GM08714 (cell line): Measurements from ENCODE around the gene C4orf33.
"Not testable (repeated sequence)": the region's sequence is repeated elsewhere in the genome, so short reads cannot be mapped to it uniquely, and the experiment has no call there.

Source experiments
- H3K4me3 ChIP-seq: fragments of 200-500 bp; sonication (Bioruptor generic); 2 replicates; pipeline ENCODE4 v1.5.1; 2014; ENCODE audit warnings: mild to moderate bottlenecking, low read length, inconsistent platforms
- ZNF274 ChIP-seq: IDR thresholded peaks from 2 replicates; pipeline ENCODE4 v1.6.1; 2012; ENCODE audit warnings: mild to moderate bottlenecking, low read depth, low read length

The C4orf33 gene

DNA sequence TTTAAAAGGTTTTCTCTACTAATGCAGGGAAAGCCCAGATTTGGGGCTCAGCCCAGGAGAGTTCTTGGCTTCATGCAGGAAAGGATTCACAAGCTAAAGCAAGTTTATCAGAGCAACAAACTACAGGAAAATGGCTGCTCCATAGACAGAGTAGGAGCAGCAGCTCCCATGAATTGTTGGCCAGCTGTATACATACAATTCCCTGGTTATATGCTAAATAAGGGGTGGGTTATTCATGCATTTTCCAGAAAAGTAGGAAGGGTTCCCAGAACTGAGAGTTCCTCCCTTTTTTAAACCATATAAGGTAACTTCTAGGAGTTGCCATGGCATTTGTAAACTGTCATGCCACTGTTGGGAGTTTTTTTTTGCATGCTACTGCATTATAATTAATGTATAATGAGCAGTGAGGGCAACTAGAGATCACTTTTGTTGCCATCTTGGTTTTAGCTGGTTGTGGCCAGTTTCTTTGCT, 2.6 kb downstream of the C4orf33 start:
- H3K4me3 ChIP-seq = no peak overlapping the region
- no peak for TF ChIP-seq ZNF274

DNA sequence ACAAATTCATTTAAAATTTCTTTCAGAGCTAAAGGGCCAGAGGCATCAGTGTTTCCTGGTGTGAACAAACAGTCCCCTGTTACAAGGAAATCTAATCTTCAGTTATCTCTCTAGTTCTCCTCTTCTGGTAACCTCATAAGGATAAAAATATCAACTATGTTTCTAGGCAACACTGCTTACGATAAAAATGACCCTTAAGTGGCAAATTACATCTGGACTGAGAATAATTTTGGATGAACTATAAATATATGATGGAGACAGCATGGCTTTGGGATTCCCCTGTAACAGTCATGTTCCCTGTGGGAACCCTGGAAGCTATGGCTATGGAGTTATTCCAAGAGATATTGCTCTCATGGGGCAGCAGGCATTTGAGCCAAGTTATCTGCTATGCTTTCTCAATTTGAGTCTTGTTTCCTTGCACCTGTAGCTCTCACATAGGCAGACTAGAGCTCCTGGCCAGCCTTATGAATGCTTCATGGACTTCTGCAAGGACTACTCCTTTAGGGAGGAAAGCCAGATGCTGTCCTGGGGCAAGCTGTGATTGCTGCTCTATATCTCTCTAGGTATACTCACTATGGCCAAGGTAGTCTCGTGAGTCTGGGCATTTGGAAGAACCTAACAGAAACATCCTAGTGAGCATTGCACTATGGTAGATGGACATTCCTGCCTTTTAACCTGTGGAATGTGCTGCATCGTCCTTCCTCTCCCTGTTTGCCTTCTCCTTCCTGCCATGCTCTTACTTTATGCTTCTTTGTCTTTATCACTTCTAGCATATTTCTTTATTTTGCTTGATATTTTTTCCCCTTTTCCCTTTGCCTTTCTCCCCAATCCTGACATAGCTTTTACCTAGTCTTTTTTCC, 14.2 kb downstream of the C4orf33 start:
- TF ChIP-seq ZNF274 = no peak

DNA sequence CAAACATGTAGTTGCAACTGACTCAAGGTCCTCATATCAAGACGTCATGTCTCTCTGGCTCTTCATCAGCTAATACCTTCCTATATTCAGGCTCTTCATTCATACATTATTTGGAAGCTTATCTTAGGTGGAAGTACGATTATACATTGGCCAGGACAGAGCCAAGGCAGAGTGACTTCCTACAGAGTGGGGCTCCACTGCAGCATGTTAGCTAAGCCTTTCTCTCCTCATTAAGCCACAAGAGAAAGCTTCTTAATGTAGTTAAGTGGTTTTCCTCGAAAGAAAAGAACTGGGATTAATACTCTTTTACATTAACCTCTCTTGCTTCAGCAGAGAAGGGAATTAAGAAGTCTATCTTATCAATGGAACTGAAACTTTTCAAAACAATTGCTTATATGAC, 15.0 kb downstream of the C4orf33 start:
- TF ChIP-seq ZNF274 = no peak
- H3K4me3 ChIP-seq = no peak overlapping the region

More for the DNA sequence above, 14.2 kb downstream of the C4orf33 start:
- H3K4me3 ChIP-seq = no peak overlapping the region

- no peak overlapping the region for H3K4me3 ChIP-seq
- no peak for TF ChIP-seq ZNF274
These were observed 16.0 kb downstream of the C4orf33 start for GRCh38 chr4:129111919-129112318.

GRCh38 chr4:129113434-129113833, 17.5 kb downstream of the C4orf33 start:
- no peak for TF ChIP-seq ZNF274
- no peak overlapping the region for H3K4me3 ChIP-seq

GRCh38 chr4:129113919-129114318, 18.0 kb downstream of the C4orf33 start:
- TF ChIP-seq ZNF274 = no peak

DNA sequence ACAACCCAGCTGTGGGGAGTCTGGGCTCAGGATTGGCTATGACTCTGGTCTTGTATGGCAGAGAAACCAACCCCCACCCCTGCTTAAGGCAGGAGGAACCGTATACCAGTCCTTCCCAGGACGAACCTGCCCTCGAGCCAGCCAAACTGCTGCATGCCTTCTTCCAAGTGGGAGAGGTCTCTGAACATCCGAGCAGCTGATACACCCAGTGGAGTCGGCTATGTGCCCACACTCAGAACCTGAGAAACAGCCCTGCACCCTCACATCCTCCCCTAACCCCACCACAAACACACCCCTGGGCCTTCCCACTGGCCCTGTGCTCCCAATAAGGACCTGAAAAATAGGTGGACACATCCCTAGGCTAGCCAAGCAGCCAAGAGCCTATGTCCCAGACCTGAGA, 21.8 kb downstream of the C4orf33 start:
- H3K4me3 ChIP-seq = no peak overlapping the region
- no peak for TF ChIP-seq ZNF274

More at GRCh38 chr4:129113919-129114318, 18.0 kb downstream of the C4orf33 start:
- no peak overlapping the region for H3K4me3 ChIP-seq

GRCh38 chr4:129126614-129127013, 30.7 kb downstream of the C4orf33 start:
- not testable (repeated sequence) for H3K4me3 ChIP-seq

DNA sequence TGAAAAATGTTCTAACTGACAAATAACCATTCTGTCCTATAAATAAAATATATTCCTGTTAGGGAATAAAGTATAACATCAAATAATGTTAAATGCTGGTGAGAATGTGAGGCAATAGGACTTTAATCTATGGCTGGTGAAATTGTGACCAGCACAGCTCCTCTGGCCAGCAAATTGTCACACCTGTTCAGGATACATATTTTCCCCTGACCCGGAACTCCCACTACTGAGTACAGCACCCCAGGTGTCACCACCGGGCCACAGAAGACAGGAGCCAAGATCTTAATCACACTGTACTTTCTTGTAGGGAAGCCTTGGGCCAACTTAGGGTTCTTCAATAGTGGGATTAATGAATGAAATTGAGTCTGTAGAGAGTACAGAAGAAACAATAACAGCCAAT, 33.2 kb downstream of the C4orf33 start:
- no peak overlapping the region for H3K4me3 ChIP-seq
- TF ChIP-seq ZNF274 = no peak

DNA sequence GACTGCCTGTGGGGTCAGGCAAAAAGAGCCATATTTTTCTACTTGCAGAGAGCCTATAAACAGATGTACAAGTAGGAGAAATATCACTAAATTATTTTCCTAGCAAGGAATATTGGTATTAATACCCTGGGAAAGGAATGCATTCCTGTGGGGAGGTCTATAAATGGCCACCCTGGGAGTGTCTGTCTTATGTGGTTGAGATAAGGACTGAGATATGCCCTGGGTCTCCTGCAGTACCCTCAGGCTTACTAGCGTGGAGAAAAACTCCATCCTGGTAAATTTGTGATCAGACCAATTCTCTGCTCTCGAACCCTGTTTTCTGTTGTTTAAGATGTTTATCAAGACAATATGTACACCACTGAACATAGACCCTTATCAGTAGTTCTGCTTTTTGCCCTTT, 35.4 kb downstream of the C4orf33 start:
- no peak for TF ChIP-seq ZNF274
- no peak overlapping the region for H3K4me3 ChIP-seq

DNA sequence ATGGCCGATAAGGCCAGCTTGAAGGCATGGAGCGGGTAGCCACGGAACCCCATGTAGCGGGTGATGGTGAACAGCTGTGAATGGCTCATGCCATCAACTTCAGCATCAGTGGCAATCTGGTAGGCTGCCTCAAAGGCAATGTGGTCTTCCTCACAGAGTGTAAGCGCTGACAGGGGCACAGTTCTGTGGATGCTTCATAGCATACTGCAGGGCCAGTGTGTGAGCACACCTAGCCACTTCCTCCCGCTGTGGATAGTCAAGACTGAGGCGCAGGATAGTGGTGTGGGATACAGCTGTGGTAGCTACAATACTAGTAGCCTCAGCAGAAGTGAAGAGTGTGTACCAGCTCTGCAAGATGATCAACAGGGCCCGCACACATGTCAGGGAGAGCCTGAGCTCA, 40.5 kb downstream of the C4orf33 start:
- no peak overlapping the region for H3K4me3 ChIP-seq
- TF ChIP-seq ZNF274 = no peak

DNA sequence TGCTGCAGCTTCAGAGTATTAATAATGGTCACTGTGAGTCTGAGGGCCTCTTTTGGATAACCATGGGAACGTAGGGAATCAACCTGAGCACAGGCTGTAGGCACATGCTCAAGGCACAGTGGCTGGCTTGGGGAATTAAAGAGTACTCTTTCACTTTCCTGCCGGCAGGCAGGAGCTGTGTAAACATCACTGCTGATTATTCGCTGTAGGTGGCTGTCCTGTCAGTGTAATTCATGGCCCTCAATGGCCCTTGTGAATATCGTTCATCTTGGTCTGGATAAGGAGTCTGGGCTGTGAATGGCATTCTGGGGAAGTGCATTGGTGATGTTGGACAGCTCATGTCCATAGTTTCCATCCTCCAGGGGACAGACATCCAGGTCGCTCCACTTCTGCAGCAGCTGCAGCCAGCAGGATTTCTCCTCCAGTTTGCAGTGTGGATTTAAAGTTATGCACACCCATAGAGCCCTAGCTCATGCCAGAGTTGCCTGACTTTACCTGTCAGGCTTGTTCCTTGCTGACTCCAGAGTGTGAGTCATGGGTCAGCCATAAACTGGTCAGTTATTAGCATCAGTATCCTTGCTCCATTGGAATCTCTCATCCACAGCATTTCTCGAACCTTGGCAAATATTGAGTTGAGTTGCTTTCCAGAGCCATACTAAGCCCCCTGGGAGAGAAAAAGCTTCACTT, 43.0 kb downstream of the C4orf33 start:
- H3K4me3 ChIP-seq = no peak overlapping the region
- no peak for TF ChIP-seq ZNF274

DNA sequence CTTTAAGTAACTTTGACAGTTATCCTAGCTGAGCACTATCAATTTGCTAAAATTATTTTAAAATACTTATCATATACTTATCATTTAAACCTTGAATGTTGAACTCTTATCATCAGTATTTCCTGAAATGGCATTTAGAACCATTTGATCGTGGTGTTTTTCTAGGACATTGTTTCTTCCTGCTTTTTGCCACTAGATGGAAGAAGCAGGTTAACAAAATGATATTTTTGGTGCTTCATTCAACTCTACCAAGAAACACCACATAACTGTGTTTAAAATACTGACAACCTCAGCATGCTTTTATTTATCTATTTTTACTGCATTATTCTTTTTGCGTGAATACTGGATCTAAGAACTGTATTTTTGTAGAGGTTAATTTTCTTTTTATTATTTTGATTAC, 44.6 kb downstream of the C4orf33 start:
- TF ChIP-seq ZNF274 = no peak
- no peak overlapping the region for H3K4me3 ChIP-seq

DNA sequence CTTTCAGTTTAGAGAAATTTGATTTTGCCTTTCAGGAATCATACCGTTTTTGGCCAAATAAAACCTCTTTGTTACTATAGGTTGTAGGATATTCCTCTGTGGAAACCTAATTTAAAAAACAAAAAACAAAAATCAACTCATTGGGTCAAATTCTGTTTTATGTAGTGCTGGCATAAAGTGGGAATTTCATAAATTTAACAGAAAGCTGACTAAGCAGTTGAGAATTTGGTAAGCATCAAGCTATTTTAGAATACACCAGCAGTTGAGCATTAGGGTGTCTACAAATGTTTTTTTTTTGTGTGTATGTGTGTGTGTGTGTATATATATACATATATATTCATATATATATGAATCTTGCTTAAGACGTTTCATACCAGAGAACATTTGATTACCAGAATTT, 47.4 kb downstream of the C4orf33 start:
- H3K4me3 ChIP-seq = no peak overlapping the region
- TF ChIP-seq ZNF274 = no peak

GRCh38 chr4:129144755-129145206, 48.8 kb downstream of the C4orf33 start:
- TF ChIP-seq ZNF274 = no peak
- no peak overlapping the region for H3K4me3 ChIP-seq
